DLD1 (cell line): Measurements from ENCODE around the gene MMP17.

ENCODE experiments used
- in situ Hi-C: cut with HindIII; loops from 2 replicates; pipeline ENCODE4 v1.10.0; 2017; ENCODE audit warnings: low sequenced_read_pairs

The MMP17 gene

GRCh38 chr12:131829791-131830334 lies 1.7 kb downstream of the MMP17 start:
- in situ Hi-C loops, result no loop called here

GRCh38 chr12:131830335-131830913 lies 2.2 kb downstream of the MMP17 start:
- in situ Hi-C loops, result no loop called here

DNA sequence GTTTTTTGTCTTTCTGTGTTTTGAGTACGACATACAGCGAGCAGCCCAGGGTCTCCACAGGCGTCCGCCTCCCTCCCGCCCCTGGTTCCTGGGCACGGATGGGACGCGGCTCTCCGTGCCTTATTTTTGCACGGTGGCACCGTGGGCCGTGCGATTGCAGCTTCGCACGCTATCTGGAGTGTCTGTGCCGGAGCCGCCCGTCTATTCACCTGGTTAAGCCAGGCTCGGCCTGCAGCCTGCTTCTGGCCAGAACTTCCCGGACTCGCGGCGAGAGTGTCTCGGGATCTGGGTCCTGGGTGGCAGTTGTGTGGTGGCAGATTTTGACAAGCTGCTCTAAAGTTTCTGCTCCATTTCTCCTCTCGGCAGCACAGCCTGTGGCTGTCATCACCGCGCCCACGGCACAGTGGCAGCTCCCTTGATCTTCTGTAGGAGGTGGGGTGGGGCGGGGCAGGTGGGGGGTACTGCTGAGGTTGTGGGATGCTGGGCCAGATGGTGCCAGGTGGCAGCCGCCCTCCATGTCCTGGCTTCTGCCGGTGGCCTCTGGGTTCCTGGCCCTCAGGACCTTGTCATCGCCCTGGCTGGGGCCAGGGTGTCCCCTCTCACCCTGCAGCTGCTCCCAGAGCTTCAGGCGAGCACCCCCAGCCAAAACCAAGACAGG lies 2.9 kb downstream of the MMP17 start:
- in situ Hi-C loops, result no loop called here

DNA sequence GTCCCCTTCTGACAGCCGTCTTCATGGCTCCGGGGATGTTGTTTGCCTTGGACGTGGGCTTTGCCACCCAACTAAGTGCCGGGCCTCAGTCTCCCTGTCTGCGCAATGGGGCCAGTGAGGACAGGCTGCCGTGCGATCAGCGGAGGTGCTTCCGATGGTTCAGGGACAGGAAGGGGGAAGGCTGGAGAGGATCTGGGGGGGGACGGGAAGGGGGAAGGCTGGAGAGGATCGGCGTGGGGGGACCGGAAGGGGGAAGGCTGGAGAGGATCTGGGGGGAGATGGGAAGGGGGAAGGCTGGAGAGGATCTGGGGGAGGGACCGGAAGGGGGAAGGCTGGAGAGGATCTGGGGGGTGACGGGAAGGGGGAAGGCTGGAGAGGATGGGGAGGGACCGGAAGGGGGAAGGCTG lies 3.4 kb downstream of the MMP17 start:
- in situ Hi-C loops, result no loop called here

GRCh38 chr12:131832321-131833231 lies 4.4 kb downstream of the MMP17 start:
- in situ Hi-C loops, result no loop called here

DNA sequence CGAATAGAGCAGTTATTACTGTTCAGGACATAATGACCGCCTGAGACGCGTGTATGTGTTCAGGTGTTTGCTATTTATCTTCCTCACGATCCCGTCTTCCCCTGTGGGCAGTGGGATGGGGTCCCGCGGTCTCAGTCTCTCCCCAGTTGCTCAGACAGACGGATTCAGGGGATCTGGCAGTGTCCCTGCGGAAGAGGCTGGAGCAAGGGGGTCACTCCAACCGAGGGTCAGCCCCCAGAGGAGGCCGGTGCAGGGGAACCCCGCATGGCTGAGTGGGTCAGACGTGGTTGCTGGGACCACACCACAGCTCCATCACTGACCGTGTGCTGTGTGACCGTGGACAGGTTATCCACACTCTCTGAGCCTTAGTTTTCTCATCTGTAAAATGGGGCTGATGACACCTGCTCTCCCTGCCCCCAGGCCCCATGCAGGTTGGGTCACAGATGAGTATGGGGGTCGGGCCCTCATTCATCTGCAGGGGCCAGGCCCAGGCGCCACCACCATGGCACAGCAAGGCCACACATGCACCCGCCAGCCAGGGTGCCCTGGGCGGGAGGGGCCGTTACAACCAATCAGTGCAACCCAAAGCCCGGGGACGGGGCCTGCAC lies 5.2 kb downstream of the MMP17 start:
- in situ Hi-C loops, result no loop called here

DNA sequence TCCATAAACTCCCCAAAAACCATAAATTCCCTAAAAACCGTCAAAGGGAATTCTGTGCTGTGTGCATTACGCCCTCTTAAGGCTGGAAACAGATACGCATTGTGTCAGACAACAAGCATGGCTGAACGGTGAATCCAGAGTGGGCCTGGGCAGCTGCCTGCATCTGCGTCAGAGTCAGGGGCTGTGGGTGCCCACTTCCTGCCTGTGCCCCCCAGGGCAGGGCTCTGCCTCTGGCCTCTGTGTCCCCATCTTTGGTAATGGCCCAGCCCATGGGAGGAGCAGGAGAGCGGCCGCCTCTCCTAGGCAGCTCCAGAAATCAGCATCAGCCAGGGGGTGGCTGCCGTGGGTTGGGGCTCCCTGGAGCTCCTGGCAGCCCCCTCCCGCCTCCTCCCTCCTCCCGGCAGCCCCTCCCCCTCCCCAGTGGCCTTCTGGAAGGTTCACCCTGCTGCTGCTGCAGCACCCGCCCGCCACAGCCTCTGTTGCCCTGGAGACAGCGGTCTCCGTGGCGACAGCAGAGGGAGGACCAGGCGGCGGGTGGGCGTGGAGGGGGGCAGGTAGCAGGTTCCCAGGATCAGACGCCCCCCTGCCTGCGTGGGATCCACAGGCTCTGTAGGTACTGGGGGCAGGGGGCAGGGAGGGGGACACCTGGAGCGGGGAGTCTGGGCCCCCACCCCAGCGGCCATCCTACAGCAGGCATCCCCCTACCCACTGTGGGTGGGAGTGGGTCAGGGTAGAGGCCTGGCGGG lies 5.9 kb downstream of the MMP17 start:
- in situ Hi-C loops, result no loop called here

DNA sequence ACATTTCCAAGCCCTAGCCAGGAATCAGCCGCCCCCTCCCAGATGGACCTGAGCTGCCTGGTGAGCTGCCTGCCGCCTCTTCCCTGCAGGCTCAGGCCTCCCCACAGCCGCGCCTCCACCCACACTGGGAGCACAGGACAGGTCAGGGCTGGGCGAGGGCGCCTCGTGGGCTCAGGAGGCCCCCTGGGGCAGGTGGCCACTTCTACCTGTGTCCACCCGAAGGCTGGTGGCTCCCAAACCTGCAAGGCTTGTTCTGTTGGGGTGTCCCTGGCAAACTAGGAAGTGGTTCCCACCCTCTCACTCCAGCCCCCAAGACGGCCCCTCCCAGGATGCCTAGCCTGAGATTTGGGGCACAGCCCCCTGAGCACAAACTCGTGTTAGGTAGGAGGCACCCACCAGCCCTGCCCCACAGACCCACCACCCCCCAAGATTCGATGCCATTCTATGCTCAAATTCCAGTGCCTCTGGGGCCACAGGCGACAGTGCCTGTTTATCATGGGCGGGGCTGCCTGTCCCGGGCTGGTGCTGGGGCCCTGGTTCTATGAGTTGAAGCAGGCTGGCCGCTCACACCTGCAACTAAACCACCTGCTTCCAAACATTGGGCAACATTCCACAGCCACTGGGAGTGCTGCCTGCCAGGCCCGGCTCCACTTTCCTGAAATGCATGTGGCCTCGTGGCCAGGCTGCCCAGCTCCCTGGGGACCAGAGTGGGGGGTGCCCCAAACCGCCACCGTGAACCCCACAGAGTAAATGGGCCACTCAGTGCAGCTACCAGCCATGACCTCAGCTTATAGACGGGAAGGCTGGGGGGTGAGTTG lies 6.8 kb downstream of the MMP17 start:
- in situ Hi-C loops, result no loop called here

DNA sequence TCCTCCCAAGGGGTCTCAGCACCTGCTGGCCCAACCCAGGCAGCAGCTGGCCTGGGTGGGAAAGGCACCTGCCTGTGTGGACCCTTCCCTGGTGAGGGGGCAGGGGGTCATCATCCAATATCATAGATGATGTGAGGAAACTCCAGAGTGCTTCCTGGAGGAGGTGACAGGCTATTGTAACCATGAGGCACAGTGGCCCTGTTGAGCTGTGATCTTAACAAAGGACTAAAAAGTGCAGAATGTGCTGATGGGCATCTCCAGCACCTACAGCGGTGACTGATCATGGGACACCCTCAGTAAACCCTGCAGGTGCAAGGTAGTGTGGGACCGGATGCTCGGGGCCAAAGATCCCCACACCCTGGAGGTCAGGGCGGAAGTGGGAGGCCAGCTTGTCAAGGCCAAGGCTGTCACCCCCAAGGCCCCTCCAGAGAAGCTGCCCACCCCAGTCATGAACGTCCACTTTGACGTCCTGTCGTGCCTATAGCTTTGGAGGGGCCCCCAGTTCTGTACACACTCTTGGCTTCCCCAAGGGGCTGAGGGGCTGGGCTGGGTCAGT lies 7.5 kb downstream of the MMP17 start:
- in situ Hi-C loops, result no loop called here

DNA sequence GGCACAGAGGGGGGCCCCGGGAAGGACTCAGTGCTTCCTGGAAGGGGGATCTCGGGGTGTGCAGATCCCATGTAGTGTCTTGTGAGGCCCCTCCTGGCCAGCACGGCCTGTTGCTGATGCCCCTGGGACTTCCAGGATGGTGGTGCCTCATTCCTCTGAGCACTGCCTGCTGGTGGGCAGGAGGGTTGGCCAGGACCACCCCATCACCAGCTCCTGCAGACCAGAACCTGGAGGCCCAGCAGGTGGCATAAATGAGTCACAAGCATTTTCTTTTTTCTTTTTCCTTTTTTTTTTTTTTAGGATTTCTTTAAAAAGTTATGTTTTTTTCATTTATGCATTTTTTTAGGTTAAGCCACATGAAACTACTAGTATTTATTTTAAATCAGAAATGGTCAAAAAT lies 8.0 kb downstream of the MMP17 start:
- in situ Hi-C loops, result no loop called here

- in situ Hi-C loops, result no loop called here
These were observed 8.7 kb downstream of the MMP17 start for GRCh38 chr12:131836714-131837397.

DNA sequence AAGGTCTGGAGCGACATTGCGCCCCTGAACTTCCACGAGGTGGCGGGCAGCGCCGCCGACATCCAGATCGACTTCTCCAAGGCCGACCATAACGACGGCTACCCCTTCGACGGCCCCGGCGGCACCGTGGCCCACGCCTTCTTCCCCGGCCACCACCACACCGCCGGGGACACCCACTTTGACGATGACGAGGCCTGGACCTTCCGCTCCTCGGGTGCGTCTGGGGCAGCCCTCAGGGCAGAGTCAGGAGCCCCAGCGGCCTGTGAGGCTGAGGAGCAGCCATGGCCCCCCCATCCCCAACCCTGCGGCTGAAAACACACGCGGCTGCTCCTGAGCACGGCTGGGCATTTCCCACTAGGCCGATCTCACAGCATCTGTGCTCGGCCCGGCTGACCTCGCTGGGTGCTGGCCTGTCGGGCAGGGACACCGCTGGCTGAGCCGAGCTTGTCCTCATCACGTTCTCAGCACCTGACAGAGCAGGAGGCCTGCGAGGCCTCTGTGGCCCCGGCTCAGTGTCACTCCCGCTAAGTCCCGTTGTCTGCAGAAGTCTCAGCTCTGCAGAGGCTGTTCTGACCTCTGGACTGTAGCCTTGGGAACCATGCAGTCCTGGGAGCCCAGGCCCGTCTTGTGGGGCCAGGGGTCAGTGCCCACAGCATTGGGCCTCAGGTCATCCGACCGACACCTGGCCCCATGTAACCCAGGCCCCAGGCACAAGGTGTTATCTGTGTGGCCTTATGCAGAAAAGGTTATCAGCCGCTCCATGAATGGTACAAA lies 12.6 kb downstream of the MMP17 start:
- in situ Hi-C loops, result no loop called here

DNA sequence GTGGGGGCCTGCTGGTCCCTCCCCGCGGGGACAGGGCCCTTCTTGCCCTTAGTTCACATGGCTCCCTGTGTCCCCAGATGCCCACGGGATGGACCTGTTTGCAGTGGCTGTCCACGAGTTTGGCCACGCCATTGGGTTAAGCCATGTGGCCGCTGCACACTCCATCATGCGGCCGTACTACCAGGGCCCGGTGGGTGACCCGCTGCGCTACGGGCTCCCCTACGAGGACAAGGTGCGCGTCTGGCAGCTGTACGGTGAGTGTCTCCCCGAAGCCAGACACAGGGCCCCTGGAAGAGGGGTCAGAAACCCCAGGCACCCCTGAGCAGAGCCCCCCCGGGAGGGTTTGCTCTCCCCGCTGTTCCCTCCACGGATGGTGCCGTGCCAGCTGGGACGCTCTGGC lies 13.4 kb downstream of the MMP17 start:
- in situ Hi-C loops, result no loop called here

- in situ Hi-C loops, result no loop called here
These were observed 14.0 kb downstream of the MMP17 start for GRCh38 chr12:131842169-131842568.

GRCh38 chr12:131843527-131843926 lies 15.3 kb downstream of the MMP17 start:
- in situ Hi-C loops, result no loop called here

DNA sequence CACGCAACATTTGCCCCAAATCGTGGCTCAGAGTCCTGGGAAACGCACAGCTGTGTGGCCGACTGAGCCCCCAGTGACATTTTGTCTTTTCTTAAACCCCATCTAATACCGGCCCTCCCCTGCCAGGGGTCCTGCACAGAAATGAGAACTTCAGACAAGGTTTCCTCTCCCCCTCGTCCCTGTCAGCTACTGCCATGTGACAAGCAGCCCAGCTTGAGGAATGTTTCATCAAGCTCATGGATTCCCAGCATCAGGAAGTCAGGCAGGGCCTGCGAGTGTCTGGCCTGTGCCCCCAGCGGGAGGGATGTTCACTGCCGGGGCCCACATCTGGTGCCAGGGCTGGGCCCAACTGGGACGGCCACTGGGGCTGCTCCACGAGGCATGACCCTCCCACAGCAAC lies 15.9 kb downstream of the MMP17 start:
- in situ Hi-C loops, result no loop called here

DNA sequence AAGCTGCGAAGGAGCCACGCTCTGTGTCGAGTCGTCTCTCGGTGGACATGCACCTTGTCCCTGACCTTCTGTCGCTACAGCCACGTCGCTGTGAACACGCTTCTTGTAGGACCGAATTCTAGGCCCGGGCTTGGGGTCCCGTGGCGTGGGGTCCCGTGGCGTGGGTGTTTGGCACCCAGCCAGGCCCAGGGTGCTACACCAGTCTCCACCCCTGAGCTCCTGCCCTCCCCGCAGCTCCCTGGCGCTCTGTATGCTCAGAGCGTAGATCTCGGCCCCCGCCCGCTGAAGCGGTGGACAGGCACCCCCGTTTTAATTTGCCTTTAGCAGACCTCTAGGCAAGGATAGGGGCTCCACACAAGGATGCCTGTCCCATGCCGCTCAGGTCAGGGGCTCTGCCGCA lies 16.5 kb downstream of the MMP17 start:
- in situ Hi-C loops, result no loop called here

DNA sequence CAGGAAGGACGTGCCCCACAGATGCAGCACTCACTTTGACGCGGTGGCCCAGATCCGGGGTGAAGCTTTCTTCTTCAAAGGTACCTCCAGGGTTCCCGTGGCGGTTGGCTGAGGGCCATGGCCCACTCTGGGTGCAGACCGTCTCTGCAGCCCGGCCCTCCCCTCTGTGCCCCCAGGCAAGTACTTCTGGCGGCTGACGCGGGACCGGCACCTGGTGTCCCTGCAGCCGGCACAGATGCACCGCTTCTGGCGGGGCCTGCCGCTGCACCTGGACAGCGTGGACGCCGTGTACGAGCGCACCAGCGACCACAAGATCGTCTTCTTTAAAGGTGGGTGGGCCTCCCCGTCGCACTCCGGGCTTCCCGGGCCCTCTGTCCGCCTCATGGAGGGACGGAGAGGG lies 16.9 kb downstream of the MMP17 start:
- in situ Hi-C loops, result no loop called here
